Panc1 (cell line): ENCODE data around the gene FAM151B. TPM values are rescaled to one million over a fixed set of nuclear protein-coding genes. Genes with fewer than 3 reads are reported as not detected.

Experiments
- ATAC-seq: fragments of 200-7000 bp; cut with Tn5 transposase; 2 replicates; pipeline ENCODE4 v1.9.1; 2020; ENCODE audit warnings: mild to moderate bottlenecking, moderate library complexity
- BruUV-seq: library from RNA; stranded (reverse); fragments of 400-500 nt; replicated peaks from 2 replicates; lab custom pipeline; 2021; lab: Mats Ljungman, UMichigan
- CTCF ChIA-PET: fragments of 300-600 bp; sonication (Branson Sonifier 250); formaldehyde crosslinking; loops from one replicate; lab custom pipeline; 2022; ENCODE audit warnings: antibody characterized with exemption; lab: Charles Lee
- POLR2A ChIA-PET: fragments of 300-600 bp; sonication (Branson Sonifier 250); formaldehyde crosslinking; loops from one replicate; lab custom pipeline; 2022; ENCODE audit warnings: antibody characterized with exemption; lab: Charles Lee
- DNase-seq: peaks from one replicate; pipeline ENCODE4 v3.0.0-alpha.2; 2010; ENCODE audit warnings: low read depth, low spot score
- H3K27ac ChIP-seq: 2 replicates; pipeline ENCODE4 v1.5.1; 2011; ENCODE audit warnings: mild to moderate bottlenecking, low read length, inconsistent platforms
- H3K27me3 ChIP-seq: fragments of 200-500 bp; sonication (Bioruptor generic); 2 replicates; pipeline ENCODE4 v1.6.0; 2014; ENCODE audit warnings: low read length, inconsistent platforms; ENCODE audit not compliant: control insufficient read depth, insufficient read depth
- H3K36me3 ChIP-seq: fragments of 200-500 bp; sonication (Bioruptor generic); 2 replicates; pipeline ENCODE4 v1.5.1; 2014; ENCODE audit warnings: inconsistent platforms, mild to moderate bottlenecking, low read length, moderate library complexity; ENCODE audit not compliant: control insufficient read depth, insufficient read depth
- H3K4me1 ChIP-seq: 2 replicates; pipeline ENCODE4 v1.5.1; 2011; ENCODE audit warnings: inconsistent platforms, mild to moderate bottlenecking, low read length, moderate library complexity; ENCODE audit not compliant: control insufficient read depth, insufficient read depth
- H3K4me3 ChIP-seq, 2 experiments: 2 replicates each; pipeline ENCODE4 v1.5.1; 2011 to 2012; ENCODE audit warnings: low read depth in 2 of 2, low read length in 2 of 2, mild to moderate bottlenecking in 2 of 2, inconsistent platforms in 1 of 2, moderate library complexity in 1 of 2
- H3K9me3 ChIP-seq: fragments of 200-500 bp; sonication (Bioruptor generic); 2 replicates; pipeline ENCODE4 v1.5.1; 2014; ENCODE audit warnings: low read depth, mild to moderate bottlenecking, inconsistent platforms, low read length, moderate library complexity; ENCODE audit not compliant: control insufficient read depth, insufficient read depth
- CTCF ChIP-seq: fragments of 450-650 bp; IDR thresholded peaks from 2 replicates; pipeline ENCODE4 v1.5.1; 2017; ENCODE audit warnings: mild to moderate bottlenecking
- POLR2AphosphoS5 ChIP-seq: IDR thresholded peaks from 2 replicates; pipeline ENCODE4 v1.6.1; 2012; ENCODE audit warnings: mild to moderate bottlenecking, low read depth, low read length, moderate library complexity
- REST ChIP-seq, 2 experiments: IDR thresholded peaks; 2 replicates each; pipeline ENCODE4 v1.6.1; 2011 to 2012; ENCODE audit warnings: low read depth in 2 of 2, control low read depth in 1 of 2, low read length in 1 of 2, mild to moderate bottlenecking in 1 of 2, moderate library complexity in 1 of 2; ENCODE audit not compliant: insufficient read depth in 1 of 2
- SIN3A ChIP-seq: IDR thresholded peaks from 2 replicates; pipeline ENCODE4 v1.6.1; 2012; ENCODE audit warnings: low read depth, mild to moderate bottlenecking, low read length, moderate library complexity, borderline replicate concordance; ENCODE audit not compliant: insufficient read depth
- TCF7L2 ChIP-seq: IDR thresholded peaks from 2 replicates; pipeline ENCODE4 v1.6.1; 2011; ENCODE audit warnings: mild to moderate bottlenecking, low read depth, low read length, inconsistent platforms
- in situ Hi-C: cut with HindIII; loops from 2 replicates; pipeline ENCODE4 v1.10.0; 2016; ENCODE audit warnings: low sequenced_read_pairs, low pct_unique_long_range_greater_than_20kb
- intact Hi-C: fragments of 100-400 bp; cut with micrococcal nuclease; formaldehyde crosslinking; loops from one replicate; pipeline ENCODE4 v1.10.0; 2022; ENCODE audit not compliant: unreplicated experiment
- total RNA-seq: library from RNA; stranded (reverse); gene quantifications from one replicate; pipeline ENCODE4 v1.2.1, GENCODE V29; 2021; ENCODE audit not compliant: unreplicated experiment

Gene FAM151B
- total RNA-seq, 1 experiment from 2014 or later: 2.8 TPM

- no peak overlapping the region for H3K27ac ChIP-seq
- H3K27me3 ChIP-seq: peaks cover 29% of the 10 kb centered on the region; the same call in 1 of the 2 replicates
- ChIA-PET CTCF (no interaction called here), POLR2A (no interaction called here)
- DNase-seq (no peak), ATAC-seq (no peak)
- H3K4me1 ChIP-seq: no peaks in the 10 kb centered on the region
- in situ Hi-C loops: no loop called here
- H3K36me3 ChIP-seq: no peaks in the 10 kb centered on the region
- H3K9me3 ChIP-seq: no peaks in the 10 kb centered on the region
- no peak for TF ChIP-seq TCF7L2
- TF ChIP-seq CTCF: no peak
- TF ChIP-seq POLR2AphosphoS5: no peak
- no peak for TF ChIP-seq SIN3A
- no peak for TF ChIP-seq REST (IDR thresholded peaks at IDR 0.05; ENCODE audit: insufficient read depth in 1 of 2, low read depth in 2 of 2, low read length in 1 of 2)
- intact Hi-C loops: no loop called here
- no TSS peak for BruUV-seq
- no peak overlapping the region for H3K4me3 ChIP-seq
Measured at GRCh38 chr5:80559244-80559643, 71.3 kb downstream of the FAM151B start.

GRCh38 chr5:80565330-80565729 lies 77.4 kb downstream of the FAM151B start:
- H3K36me3 ChIP-seq: no peaks in the 10 kb centered on the region; the same call in 1 of the 2 replicates
- ChIA-PET CTCF (no interaction called here), POLR2A (no interaction called here)
- in situ Hi-C loops (no loop called here), intact Hi-C loops (no loop called here)
- no peak for ATAC-seq
- BruUV-seq: no TSS peak
- peaks cover 16% of the 10 kb centered on the region for H3K27me3 ChIP-seq
- TF ChIP-seq CTCF (no peak), TCF7L2 (no peak), POLR2AphosphoS5 (no peak), SIN3A (no peak), REST (IDR thresholded peaks at IDR 0.05; ENCODE audit: insufficient read depth in 1 of 2, low read depth in 2 of 2, low read length in 1 of 2) (no peak)
- no peak overlapping the region for H3K27ac ChIP-seq
- no peaks in the 10 kb centered on the region for H3K4me1 ChIP-seq
- H3K9me3 ChIP-seq: no peaks in the 10 kb centered on the region
- no peak overlapping the region for H3K4me3 ChIP-seq
- no peak for DNase-seq
